Lower leg skin (tissue), 4 donors: Measurements from ENCODE around the gene SERBP1. TPM values are rescaled to one million over a fixed set of nuclear protein-coding genes. Genes with fewer than 3 reads are reported as not detected.
A peak's percentile ranks its signal among the peaks of the same experiment; 100 is the strongest.

Source experiments
- DNase-seq, 2 donors: peaks; one replicate each; pipeline ENCODE4 v3.0.0-alpha.2; 2019; ENCODE audit warnings: low spot score in 2 of 2
- H3K4me3 ChIP-seq: fragments of 200-600 bp; sonication (generic); 2 replicates; pipeline ENCODE4 v1.5.1; 2017; ENCODE audit warnings: mild to moderate bottlenecking, low read depth; ENCODE audit not compliant: poor library complexity, severe bottlenecking
- CTCF ChIP-seq, 3 donors: fragments of 450-650 bp; IDR thresholded peaks; one replicate each; pipeline ENCODE4 v1.5.1; 2016; ENCODE audit warnings: antibody characterized with exemption in 3 of 3, mild to moderate bottlenecking in 3 of 3, moderate library complexity in 2 of 3
- POLR2A ChIP-seq, 2 donors: fragments of 450-650 bp; IDR thresholded peaks; one replicate each; pipeline ENCODE4 v1.6.1; 2016 to 2017; ENCODE audit warnings: antibody characterized with exemption in 2 of 2, mild to moderate bottlenecking in 1 of 2, moderate library complexity in 1 of 2
- WGBS, 2 donors: methylation state at CpG; one replicate each; pipeline ENCODE4 v1.1.5; 2018; 5-methylcytosine and 5-hydroxymethylcytosine counted together
- intact Hi-C: fragments of 100-400 bp; cut with DNase I; formaldehyde crosslinking; loops from one replicate; pipeline ENCODE4 v1.15.0; 2023; ENCODE audit warnings: low total_unique reads
- total RNA-seq, 4 donors: library from RNA; depleted of rRNA; stranded (reverse); fragments of >200 nt; gene quantifications; one replicate each; pipeline ENCODE4 v1.1.0, GENCODE V29; 2016

The SERBP1 gene
- total RNA-seq, 4 donors from 2014 or later: 232 to 292 (median 273) TPM

GRCh38 chr1:67460676-67461500 is 30.7 kb upstream of the SERBP1 start:
- 18 to 19% methylated on average over 9 of the region's 9 CpGs for WGBS, 2 donors
- no peak overlapping the region for H3K4me3 ChIP-seq
- TF ChIP-seq CTCF (IDR thresholded peaks at IDR 0.05) (no peak), POLR2A (IDR thresholded peaks at IDR 0.05) (no peak)
- intact Hi-C loops: no loop called here
- DNase-seq: peak in 1 of 2 donors; percentile 32

- intact Hi-C loops: no loop called here
- 72 to 85% methylated on average over 3 of the region's 3 CpGs for WGBS, 2 donors
- TF ChIP-seq POLR2A (IDR thresholded peaks at IDR 0.05) (no peak), CTCF (IDR thresholded peaks at IDR 0.05) (no peak)
- no peak overlapping the region for H3K4me3 ChIP-seq
- no peak for DNase-seq
These were observed 28.9 kb upstream of the SERBP1 start for GRCh38 chr1:67459068-67459467.

GRCh38 chr1:67458663-67459062 is 28.5 kb upstream of the SERBP1 start:
- WGBS, 2 donors: 74 to 77% methylated on average over 1 of the region's 1 CpG
- DNase-seq: no peak
- H3K4me3 ChIP-seq: no peak overlapping the region
- TF ChIP-seq CTCF (IDR thresholded peaks at IDR 0.05) (no peak), POLR2A (IDR thresholded peaks at IDR 0.05) (no peak)
- intact Hi-C loops: no loop called here

GRCh38 chr1:67457247-67457646 is 27.0 kb upstream of the SERBP1 start:
- TF ChIP-seq CTCF (IDR thresholded peaks at IDR 0.05) (no peak), POLR2A (IDR thresholded peaks at IDR 0.05) (no peak)
- no peak overlapping the region for H3K4me3 ChIP-seq
- DNase-seq: no peak
- intact Hi-C loops: no loop called here
- 45 to 65% methylated on average over 1 of the region's 1 CpG for WGBS, 2 donors

- H3K4me3 ChIP-seq: no peak overlapping the region
- TF ChIP-seq POLR2A (IDR thresholded peaks at IDR 0.05) (no peak), CTCF (IDR thresholded peaks at IDR 0.05) (no peak)
- WGBS, 2 donors: 72 to 76% methylated on average over 2 of the region's 2 CpGs
- intact Hi-C loops: no loop called here
- no peak for DNase-seq
These were observed 21.6 kb upstream of the SERBP1 start for GRCh38 chr1:67451815-67452214.

GRCh38 chr1:67451356-67451755 is 21.2 kb upstream of the SERBP1 start:
- no peak for TF ChIP-seq POLR2A (IDR thresholded peaks at IDR 0.05)
- no peak for TF ChIP-seq CTCF (IDR thresholded peaks at IDR 0.05)
- 73 to 76% methylated on average over 2 of the region's 2 CpGs for WGBS, 2 donors
- intact Hi-C loops: no loop called here
- DNase-seq: no peak
- no peak overlapping the region for H3K4me3 ChIP-seq
